Iris pigment epithelial cell (primary cell): ENCODE results near the gene PHKA2.

Experiments used
- DNase-seq: peaks from one replicate; pipeline ENCODE4 v3.0.0-alpha.2; 2011; ENCODE audit warnings: low read depth

The PHKA2 gene

GRCh38 chrX:18974993-18975392 lies 8.9 kb downstream of the PHKA2 start:
- DNase-seq, result no peak

GRCh38 chrX:18973527-18974192 lies 10.3 kb downstream of the PHKA2 start:
- no peak for DNase-seq

GRCh38 chrX:18971506-18971905 lies 12.4 kb downstream of the PHKA2 start:
- DNase-seq, result no peak

GRCh38 chrX:18970465-18970864 lies 13.4 kb downstream of the PHKA2 start:
- no peak for DNase-seq

GRCh38 chrX:18966624-18967023 lies 17.3 kb downstream of the PHKA2 start:
- no peak for DNase-seq

- DNase-seq, result no peak
Observed at GRCh38 chrX:18964901-18965300, 19.0 kb downstream of the PHKA2 start.

DNA sequence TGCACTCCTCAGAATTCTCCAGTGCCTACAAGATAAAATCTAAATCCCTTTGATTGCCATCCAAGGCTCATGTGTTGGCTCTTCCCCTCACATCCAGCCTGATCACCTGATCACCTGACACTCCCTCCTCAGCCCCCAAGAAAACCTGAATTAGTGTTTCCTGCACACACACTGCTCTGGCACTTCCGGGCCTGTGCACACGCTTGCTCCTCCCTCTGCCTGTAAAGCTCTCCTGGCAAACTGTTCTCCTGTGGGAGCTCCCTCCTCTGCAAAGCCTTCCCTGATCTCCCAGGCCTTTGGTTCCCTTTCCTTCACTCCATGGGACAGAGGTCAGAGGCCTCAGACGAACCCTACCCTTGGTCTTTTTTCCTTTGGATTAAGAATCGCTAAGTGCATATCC lies 19.9 kb downstream of the PHKA2 start:
- DNase-seq, result no peak

DNA sequence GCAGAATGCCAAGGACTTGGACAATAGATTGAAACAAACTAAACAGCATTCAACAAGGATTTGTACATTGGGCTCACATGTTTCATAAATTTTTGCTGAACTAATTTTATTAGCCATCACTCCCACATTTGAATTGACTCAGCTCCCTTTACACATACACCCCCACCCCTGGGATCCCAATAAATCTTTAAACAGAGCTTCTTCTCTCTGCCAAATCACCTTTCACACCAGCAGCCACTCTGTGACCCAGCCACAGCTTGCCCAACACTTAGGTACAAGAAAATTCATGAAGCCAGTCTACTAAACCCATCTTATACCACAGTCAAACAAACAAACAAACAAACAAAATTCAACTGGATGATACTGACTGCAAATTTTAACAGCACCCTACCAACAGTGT lies 21.6 kb downstream of the PHKA2 start:
- no peak for DNase-seq

DNA sequence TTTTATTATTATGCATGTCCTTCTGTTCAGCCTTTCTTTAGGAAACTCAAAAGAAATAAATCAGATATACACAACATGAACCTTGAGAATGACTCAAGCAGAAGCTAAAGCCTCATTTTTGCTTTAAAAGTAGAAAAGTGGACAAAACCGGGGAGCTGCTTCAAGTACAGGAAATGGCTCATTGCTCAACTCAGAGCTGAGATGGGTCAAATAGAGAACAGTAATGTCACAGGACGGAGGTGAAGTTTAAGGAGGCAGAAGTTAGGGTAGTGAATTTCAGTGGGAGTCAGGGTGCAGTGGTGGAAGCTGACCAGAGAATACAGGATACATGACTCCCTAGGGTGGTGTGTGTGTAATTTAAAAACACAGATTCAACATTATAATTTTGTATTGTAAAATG lies 22.2 kb downstream of the PHKA2 start:
- DNase-seq, result peak; percentile 75

DNA sequence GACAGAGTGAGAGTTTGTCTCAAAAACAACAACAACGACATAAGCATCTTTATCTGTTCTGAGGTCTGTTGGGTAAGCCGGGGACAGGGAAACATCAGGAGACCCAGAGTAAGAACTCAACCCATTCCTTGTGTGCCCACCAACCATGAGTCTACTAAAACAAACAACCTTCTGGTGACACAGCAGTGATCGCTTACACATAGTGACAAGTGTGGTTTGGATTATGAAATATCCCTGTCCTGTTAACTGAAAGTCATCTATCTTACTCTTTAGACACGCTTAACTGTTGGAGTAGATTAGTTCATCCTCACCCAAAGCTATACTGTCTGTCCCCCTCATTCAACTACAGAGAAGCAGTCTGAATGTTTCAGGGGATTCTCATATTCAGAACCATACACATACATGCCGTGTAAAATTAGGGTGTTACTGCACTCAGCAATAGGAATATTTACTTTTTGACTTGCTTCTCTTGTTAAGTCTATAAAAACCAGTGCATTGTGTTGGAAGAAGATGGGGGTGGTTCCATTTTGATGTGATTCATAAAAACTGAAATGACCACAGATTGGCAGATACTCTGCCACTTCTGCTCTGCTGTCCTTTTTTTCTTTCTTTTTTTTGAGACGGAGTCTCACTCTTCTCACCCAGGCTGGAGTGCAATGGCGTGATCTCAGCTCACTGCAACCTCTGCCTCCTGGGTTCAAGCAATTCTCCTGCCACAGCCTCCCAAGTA lies 27.4 kb downstream of the PHKA2 start:
- DNase-seq, result no peak

DNA sequence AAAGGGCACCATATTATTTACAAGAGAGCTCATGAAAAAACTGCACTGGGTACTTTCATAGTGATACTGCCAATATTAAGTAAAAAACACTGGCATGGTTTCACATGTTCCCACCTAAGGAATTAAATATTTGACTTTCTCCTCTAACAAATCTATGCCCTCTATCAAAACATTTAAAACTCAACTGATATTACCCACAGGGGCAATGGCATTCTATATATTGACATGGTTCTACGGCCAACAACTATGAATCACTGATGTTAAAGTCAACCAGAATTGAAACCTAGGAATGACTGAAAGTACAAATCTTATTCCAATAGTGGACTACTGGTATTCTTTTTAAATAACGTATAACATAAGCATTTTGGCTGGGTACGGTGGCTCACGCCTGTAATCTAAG lies 28.2 kb downstream of the PHKA2 start:
- DNase-seq, result no peak

GRCh38 chrX:18951032-18951431 lies 32.9 kb downstream of the PHKA2 start:
- no peak for DNase-seq

DNA sequence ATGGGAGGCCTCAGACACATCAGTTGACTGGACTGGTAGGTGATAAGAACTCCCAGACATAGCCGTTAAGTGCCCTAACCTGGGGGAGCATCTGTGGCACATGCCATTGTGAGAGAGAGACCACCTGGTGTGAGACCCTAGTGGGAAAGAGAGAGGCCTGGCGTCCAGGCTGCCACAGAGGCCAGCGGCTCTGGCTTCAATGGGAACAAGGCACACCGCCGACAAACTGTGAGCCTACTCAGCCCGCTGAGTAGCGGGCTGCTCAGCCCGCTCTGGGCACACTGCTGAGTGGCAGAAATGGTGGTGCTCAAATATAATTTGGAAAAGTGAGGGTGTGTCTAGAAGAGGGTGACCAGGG lies 34.0 kb downstream of the PHKA2 start:
- no peak for DNase-seq

DNA sequence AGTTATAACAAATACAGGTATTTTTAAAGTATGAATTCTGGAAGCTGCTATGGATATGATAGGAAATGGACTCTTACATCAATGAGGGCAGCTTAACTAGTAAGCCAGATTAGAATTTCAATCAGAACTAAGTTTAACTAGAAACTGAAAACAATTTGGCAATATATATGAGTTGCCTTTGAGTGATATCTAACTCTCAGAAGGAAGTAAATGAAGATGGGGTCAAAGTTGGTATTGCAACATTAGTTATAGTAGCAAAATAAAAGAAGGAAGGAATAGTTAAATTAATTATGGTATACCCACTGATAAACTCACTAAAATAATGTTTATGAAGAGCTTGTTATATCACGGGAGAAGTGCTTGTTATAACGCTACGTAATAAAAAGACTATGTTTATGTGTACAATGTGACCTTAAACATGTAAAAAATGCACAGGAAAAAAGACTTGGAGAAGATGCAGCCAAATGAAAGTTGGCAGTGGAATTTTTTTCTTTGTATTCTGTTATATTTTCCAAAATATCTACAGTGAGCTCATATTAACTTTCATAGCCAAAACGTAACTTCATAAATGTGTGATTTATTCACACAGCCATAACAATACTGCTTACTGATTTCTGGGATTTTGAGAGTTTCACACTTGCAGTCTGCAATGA lies 34.5 kb downstream of the PHKA2 start:
- no peak for DNase-seq

DNA sequence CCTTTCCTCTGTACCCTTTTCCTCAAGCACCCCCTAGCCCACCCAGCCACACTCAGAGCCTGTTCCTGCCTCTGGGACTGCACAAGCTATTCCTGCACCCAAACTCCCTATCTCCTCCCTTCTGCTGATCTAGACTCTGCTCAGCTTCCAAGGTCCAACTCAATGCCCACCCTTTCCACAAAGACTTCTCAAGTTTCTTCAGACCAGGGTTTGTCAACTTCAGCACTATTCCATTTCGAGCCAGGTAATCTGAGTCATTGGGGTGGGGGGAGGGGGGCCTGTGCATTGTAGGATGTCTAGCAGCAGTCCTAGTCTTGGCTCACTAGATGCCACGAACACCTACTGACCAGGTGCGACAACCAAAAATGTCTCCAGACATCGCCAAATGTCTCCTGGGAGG lies 37.3 kb downstream of the PHKA2 start:
- no peak for DNase-seq

GRCh38 chrX:18946157-18946556 lies 37.8 kb downstream of the PHKA2 start:
- DNase-seq, result peak; percentile 10

- DNase-seq, result no peak
Observed at GRCh38 chrX:18945483-18945882, 38.4 kb downstream of the PHKA2 start.

DNA sequence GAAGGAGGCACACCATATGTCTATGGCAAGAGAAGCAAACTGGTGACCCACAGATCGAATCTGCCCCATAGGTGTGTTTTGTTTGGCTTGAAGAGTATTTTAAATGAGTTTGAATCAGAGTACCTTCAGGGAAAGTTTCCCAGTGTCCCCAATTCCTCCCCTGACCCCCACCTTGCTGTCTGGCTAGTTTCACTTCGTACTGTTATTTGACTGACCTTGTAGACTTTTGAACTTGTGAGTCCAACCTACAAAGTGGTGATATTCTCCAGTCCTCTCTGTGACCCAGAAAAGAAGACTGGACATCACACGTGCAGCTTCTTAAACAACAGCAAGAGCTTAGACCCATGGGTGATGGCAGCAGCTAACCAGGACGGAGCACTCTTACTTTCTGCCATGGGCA lies 39.4 kb downstream of the PHKA2 start:
- DNase-seq, result no peak

- DNase-seq, result no peak
Observed at GRCh38 chrX:18941896-18942295, 42.0 kb downstream of the PHKA2 start.

- peak; percentile 11 for DNase-seq
Observed at GRCh38 chrX:18938710-18939109, 45.2 kb downstream of the PHKA2 start.

- no peak for DNase-seq
Observed at GRCh38 chrX:18937173-18937572, 46.7 kb downstream of the PHKA2 start.

- DNase-seq, result no peak
Observed at GRCh38 chrX:18935893-18936292, 48.0 kb downstream of the PHKA2 start.

GRCh38 chrX:18934708-18935107 lies 49.2 kb downstream of the PHKA2 start:
- no peak for DNase-seq

DNA sequence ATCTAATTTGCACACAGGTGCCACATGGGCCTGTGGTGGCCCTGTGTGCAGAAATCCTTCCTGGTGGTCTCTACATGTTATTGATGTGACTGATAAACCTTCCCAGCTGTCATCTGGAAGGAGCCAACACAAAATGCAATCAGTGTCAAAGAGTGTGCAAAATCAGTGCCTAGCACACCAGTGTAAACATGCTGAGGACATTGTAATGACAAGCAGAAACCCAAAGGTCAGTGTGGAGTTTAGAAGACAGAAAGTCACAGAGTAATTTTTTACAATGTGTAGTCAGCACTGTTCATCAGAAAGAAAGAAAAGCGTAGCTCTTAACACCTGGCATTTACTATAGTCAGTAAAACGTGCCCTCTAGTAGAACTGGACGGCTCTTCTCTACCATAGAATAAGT lies 50.3 kb downstream of the PHKA2 start:
- no peak for DNase-seq
